Neural cell (in vitro differentiated cells): ENCODE data around the gene PLEKHA5. TPM values are rescaled to one million over a fixed set of nuclear protein-coding genes. Genes with fewer than 3 reads are reported as not detected.

ENCODE experiments used
- H2AFZ ChIP-seq: fragments of 200-600, 300-800 bp; sonication (generic), shearing (Covaris generic); 2 replicates; pipeline ENCODE4 v1.6.0; 2014; ENCODE audit warnings: low read depth, mild to moderate bottlenecking, antibody characterized with exemption, low read length, moderate library complexity
- H3F3A ChIP-seq: fragments of 200-600 bp; shearing (Covaris generic); 2 replicates; pipeline ENCODE4 v1.6.1; 2016; ENCODE audit warnings: mild to moderate bottlenecking, moderate library complexity, mixed read lengths, antibody characterized with exemption, low read length; ENCODE audit not compliant: insufficient read depth, poor library complexity, severe bottlenecking
- H3K27ac ChIP-seq: fragments of 200-600, 300-800 bp; sonication (generic), shearing (Covaris generic); 2 replicates; pipeline ENCODE4 v1.5.1; 2014; ENCODE audit warnings: mild to moderate bottlenecking, low read length, moderate library complexity
- H3K27me3 ChIP-seq: fragments of 300-800, 200-600 bp; sonication (generic), shearing (Covaris generic); 2 replicates; pipeline ENCODE4 v1.6.0; 2014; ENCODE audit warnings: mild to moderate bottlenecking, low read depth, low read length, moderate library complexity; ENCODE audit not compliant: insufficient read depth
- H3K36me3 ChIP-seq: fragments of 300-800, 200-600 bp; sonication (generic), shearing (Covaris generic); 2 replicates; pipeline ENCODE4 v1.5.1; 2014; ENCODE audit warnings: mild to moderate bottlenecking, antibody characterized with exemption, low read length, moderate library complexity; ENCODE audit not compliant: insufficient read depth
- H3K4me2 ChIP-seq: fragments of 300-800, 200-600 bp; sonication (generic), shearing (Covaris generic); 2 replicates; pipeline ENCODE4 v1.6.0; 2014; ENCODE audit warnings: mild to moderate bottlenecking, low read length
- H3K4me3 ChIP-seq: fragments of 300-800, 200-600 bp; sonication (generic), shearing (Covaris generic); 2 replicates; pipeline ENCODE4 v1.5.1; 2014; ENCODE audit warnings: mild to moderate bottlenecking, low read length, moderate library complexity
- H3K79me2 ChIP-seq: fragments of 200-600 bp; shearing (Covaris generic); replicated peaks from 2 replicates; pipeline ENCODE4 v1.6.0; 2014; ENCODE audit warnings: mild to moderate bottlenecking, low read length, moderate library complexity; ENCODE audit not compliant: insufficient read depth
- H3K9ac ChIP-seq: fragments of 300-800, 200-600 bp; sonication (generic), shearing (Covaris generic); 2 replicates; pipeline ENCODE4 v1.6.1; 2016; ENCODE audit warnings: mild to moderate bottlenecking, low read length, mixed read lengths
- H3K9me2 ChIP-seq: fragments of 200-600 bp; shearing (Covaris generic); 2 replicates; pipeline ENCODE4 v1.6.1; 2016; ENCODE audit warnings: mild to moderate bottlenecking, low read length, mixed read lengths; ENCODE audit not compliant: insufficient read depth
- H3K9me3 ChIP-seq: fragments of 200-600, 300-800 bp; sonication (generic), shearing (Covaris generic); 2 replicates; pipeline ENCODE4 v1.6.1; 2016; ENCODE audit warnings: mild to moderate bottlenecking, mixed run types, low read length, moderate library complexity, mixed read lengths
- H4K20me1 ChIP-seq: fragments of 200-600 bp; shearing (Covaris generic); 2 replicates; pipeline ENCODE4 v1.6.1; 2016; ENCODE audit warnings: mild to moderate bottlenecking, mixed run types; ENCODE audit not compliant: insufficient read depth
- CTCF ChIP-seq: fragments of 450-650 bp; IDR thresholded peaks from 2 replicates; pipeline ENCODE4 v1.5.1; 2014; ENCODE audit warnings: antibody characterized with exemption, mild to moderate bottlenecking, moderate library complexity; ENCODE audit not compliant: poor library complexity, severe bottlenecking
- EP300 ChIP-seq: fragments of 450-650 bp; conservative IDR thresholded peaks from 2 replicates; pipeline ENCODE4 v1.6.1; 2014; ENCODE audit warnings: antibody characterized with exemption, mild to moderate bottlenecking, moderate library complexity; ENCODE audit not compliant: poor library complexity, severe bottlenecking
- EZH2 ChIP-seq: fragments of 200-600, 300-800 bp; shearing (Covaris generic), sonication (generic); IDR thresholded peaks from 2 replicates; pipeline ENCODE4 v1.6.1; 2014; ENCODE audit warnings: antibody characterized with exemption, low read length, borderline replicate concordance, mild to moderate bottlenecking; ENCODE audit not compliant: insufficient read depth, poor library complexity, severe bottlenecking
- MXI1 ChIP-seq: fragments of 450-650 bp; conservative IDR thresholded peaks from 2 replicates; pipeline ENCODE4 v1.6.1; 2014; ENCODE audit warnings: antibody characterized with exemption, mild to moderate bottlenecking; ENCODE audit not compliant: poor library complexity, severe bottlenecking
- POLR2AphosphoS5 ChIP-seq: IDR thresholded peaks from 2 replicates; pipeline ENCODE4 v1.6.1; 2012
- RAD21 ChIP-seq: fragments of 450-650 bp; conservative IDR thresholded peaks from 2 replicates; pipeline ENCODE4 v1.6.1; 2014; ENCODE audit warnings: antibody characterized with exemption, mild to moderate bottlenecking, moderate library complexity
- SMC3 ChIP-seq: fragments of 450-650 bp; conservative IDR thresholded peaks from 2 replicates; pipeline ENCODE4 v1.6.1; 2014; ENCODE audit warnings: antibody characterized with exemption, mild to moderate bottlenecking, moderate library complexity; ENCODE audit not compliant: poor library complexity
- TAF1 ChIP-seq: IDR thresholded peaks from 2 replicates; pipeline ENCODE4 v1.6.1; 2012; ENCODE audit warnings: low read depth
- polyA plus RNA-seq: library from polyadenylated mRNA; depleted of rRNA; stranded (reverse); fragments of >200 nt; gene quantifications from 2 replicates; pipeline ENCODE4 v1.2.3, GENCODE V29; 2014
- TF ChIP-seq, protein P1 (sequence below): IDR thresholded peaks from 2 replicates; pipeline ENCODE4 v1.6.1; 2012; ENCODE audit warnings: borderline replicate concordance

PLEKHA5 gene
- polyA plus RNA-seq, 1 donor from 2014 or later: 130 TPM

DNA sequence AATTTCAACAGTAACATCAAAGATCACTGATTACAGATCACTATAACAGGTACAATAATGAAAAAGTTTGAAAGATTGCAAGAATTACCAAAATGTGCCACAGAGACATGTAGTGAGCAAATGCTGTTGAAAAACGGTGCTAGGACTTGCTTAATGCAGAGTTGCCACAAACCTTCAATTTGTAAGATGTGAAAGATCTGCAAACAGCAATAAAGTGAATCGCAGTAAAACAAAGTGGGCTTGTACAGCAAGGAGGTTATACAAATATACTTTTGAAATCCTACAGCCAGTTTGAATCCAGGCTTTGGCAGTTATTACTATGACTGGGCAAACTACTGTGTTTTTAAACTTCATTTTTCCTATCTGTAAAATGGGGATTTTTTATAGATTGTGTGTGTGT lies 1.0 kb upstream of the PLEKHA5 start:
- H3F3A ChIP-seq: peaks cover 3% of the 10 kb centered on the region
- H3K36me3 ChIP-seq: no peaks in the 10 kb centered on the region
- H3K9me3 ChIP-seq: no peaks in the 10 kb centered on the region
- H3K4me2 ChIP-seq: no peak overlapping the region
- H3K27ac ChIP-seq: no peak overlapping the region
- no peak overlapping the region for H3K4me3 ChIP-seq
- H2AFZ ChIP-seq: no peak overlapping the region
- no peaks in the 10 kb centered on the region for H4K20me1 ChIP-seq
- no peaks in the 10 kb centered on the region for H3K27me3 ChIP-seq
- no peak for TF ChIP-seq MXI1
- TF ChIP-seq SMC3: no peak
- TF ChIP-seq EP300: no peak
- TF ChIP-seq EZH2: no peak
- no peak for TF ChIP-seq TAF1
- no peak for TF ChIP-seq CTCF
- TF ChIP-seq, protein P1, sequence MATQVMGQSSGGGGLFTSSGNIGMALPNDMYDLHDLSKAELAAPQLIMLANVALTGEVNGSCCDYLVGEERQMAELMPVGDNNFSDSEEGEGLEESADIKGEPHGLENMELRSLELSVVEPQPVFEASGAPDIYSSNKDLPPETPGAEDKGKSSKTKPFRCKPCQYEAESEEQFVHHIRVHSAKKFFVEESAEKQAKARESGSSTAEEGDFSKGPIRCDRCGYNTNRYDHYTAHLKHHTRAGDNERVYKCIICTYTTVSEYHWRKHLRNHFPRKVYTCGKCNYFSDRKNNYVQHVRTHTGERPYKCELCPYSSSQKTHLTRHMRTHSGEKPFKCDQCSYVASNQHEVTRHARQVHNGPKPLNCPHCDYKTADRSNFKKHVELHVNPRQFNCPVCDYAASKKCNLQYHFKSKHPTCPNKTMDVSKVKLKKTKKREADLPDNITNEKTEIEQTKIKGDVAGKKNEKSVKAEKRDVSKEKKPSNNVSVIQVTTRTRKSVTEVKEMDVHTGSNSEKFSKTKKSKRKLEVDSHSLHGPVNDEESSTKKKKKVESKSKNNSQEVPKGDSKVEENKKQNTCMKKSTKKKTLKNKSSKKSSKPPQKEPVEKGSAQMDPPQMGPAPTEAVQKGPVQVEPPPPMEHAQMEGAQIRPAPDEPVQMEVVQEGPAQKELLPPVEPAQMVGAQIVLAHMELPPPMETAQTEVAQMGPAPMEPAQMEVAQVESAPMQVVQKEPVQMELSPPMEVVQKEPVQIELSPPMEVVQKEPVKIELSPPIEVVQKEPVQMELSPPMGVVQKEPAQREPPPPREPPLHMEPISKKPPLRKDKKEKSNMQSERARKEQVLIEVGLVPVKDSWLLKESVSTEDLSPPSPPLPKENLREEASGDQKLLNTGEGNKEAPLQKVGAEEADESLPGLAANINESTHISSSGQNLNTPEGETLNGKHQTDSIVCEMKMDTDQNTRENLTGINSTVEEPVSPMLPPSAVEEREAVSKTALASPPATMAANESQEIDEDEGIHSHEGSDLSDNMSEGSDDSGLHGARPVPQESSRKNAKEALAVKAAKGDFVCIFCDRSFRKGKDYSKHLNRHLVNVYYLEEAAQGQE: no peak
- TF ChIP-seq POLR2AphosphoS5: no peak
- no peak for TF ChIP-seq RAD21
- no peaks in the 10 kb centered on the region for H3K9me2 ChIP-seq
- no peak overlapping the region for H3K9ac ChIP-seq
- peaks cover 25% of the 10 kb centered on the region for H3K79me2 ChIP-seq

DNA sequence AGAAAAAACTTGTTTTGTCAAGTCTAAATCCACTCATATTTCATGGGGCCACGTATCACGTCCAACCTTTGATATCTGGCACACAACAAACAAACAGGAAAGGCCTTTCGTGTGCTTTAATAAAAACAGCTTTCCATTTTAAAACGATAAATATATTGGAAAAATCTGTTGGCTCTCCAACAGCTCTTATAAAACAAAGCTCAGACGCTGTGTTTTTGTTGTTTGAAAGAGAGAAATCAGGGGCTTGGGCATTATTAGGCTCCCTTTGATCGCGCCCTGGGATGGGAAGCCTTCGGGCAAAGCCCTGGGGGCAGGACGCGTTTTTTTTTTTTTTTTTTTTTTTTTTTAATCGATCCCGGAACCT lies 429 bp upstream of the PLEKHA5 start:
- no peaks in the 10 kb centered on the region for H3K27me3 ChIP-seq
- TF ChIP-seq RAD21: no peak
- TF ChIP-seq EZH2: no peak
- no peak for TF ChIP-seq POLR2AphosphoS5
- no peak for TF ChIP-seq CTCF
- TF ChIP-seq, protein P1: peak; percentile 7
- no peak for TF ChIP-seq SMC3
- no peak for TF ChIP-seq MXI1
- no peak overlapping the region for H3K4me2 ChIP-seq
- H3K9ac ChIP-seq: peak overlapping the region; percentile 53
- H3K36me3 ChIP-seq: no peaks in the 10 kb centered on the region
- H3K4me3 ChIP-seq: peak overlapping the region; percentile 57
- H3F3A ChIP-seq: peaks cover 3% of the 10 kb centered on the region
- H2AFZ ChIP-seq: peak overlapping the region; percentile 18
- H3K9me2 ChIP-seq: no peaks in the 10 kb centered on the region
- peak overlapping the region; percentile 50 for H3K27ac ChIP-seq
- peaks cover 31% of the 10 kb centered on the region for H3K79me2 ChIP-seq
- H4K20me1 ChIP-seq: no peaks in the 10 kb centered on the region
- H3K9me3 ChIP-seq: no peaks in the 10 kb centered on the region
